ENCODE data around the gene BTN2A1. TPM values are rescaled to one million over a fixed set of nuclear protein-coding genes. Genes with fewer than 3 reads are reported as not detected.

BTN2A1 gene
- total and polyA plus RNA-seq, 2 of the 13 experiments (the other 11 are each of a cell fraction or from before 2014, with no cell fraction given): 16.4 to 30.4 TPM

DNA sequence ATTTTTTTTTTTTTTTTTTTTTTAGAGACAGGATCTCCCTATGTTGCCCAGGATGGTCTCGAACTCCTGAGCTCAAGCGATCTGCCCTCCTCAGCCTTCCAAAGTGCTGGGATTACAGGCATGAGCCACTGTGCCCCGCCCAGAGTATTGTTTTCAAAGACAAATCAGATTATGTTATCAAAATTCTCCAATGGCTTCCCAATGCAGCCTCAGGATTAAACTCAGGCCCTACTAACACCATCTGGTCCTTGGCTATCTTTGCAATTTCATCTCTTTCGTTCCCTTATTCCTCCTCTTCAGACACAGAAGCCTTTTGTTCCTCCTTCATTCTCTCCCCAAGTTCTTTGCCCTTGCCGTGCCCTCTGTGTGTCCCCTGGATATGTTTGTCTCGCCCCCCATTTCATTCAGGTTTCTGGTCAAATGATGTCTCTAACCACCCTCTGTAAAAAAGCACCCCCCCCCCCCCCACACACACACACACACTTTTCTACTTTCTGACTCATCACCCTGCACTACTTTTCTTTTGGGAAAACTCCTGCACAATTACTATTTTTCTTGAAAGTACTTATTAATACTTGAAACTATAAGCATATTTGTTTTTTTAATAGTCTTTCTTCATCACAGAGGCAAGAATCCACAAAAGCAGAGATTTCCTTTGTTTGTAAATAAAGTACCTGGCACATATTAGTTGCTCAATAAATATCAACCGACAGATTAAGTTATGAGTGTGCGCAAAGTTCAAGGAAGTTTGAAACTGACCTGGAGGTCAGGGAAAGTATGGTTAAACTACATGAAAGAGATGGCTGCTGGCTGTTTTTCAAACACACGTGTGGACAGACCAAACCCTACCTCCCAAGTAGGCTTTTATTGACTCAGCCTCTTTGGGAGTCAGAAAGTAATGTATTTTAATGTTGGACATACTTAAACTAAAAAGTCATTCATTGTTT, 59.0 kb downstream of the BTN2A1 start (continued):
- no peak for TF ChIP-seq ELF4 (CRISPR knock-in tag; IDR thresholded peaks at IDR 0.05; ENCODE audit: borderline replicate concordance)
- no peak for TF ChIP-seq U2AF1 (optimal IDR thresholded peaks at IDR 0.05; ENCODE audit: low read depth, low read length)
- TF ChIP-seq, protein P1, sequence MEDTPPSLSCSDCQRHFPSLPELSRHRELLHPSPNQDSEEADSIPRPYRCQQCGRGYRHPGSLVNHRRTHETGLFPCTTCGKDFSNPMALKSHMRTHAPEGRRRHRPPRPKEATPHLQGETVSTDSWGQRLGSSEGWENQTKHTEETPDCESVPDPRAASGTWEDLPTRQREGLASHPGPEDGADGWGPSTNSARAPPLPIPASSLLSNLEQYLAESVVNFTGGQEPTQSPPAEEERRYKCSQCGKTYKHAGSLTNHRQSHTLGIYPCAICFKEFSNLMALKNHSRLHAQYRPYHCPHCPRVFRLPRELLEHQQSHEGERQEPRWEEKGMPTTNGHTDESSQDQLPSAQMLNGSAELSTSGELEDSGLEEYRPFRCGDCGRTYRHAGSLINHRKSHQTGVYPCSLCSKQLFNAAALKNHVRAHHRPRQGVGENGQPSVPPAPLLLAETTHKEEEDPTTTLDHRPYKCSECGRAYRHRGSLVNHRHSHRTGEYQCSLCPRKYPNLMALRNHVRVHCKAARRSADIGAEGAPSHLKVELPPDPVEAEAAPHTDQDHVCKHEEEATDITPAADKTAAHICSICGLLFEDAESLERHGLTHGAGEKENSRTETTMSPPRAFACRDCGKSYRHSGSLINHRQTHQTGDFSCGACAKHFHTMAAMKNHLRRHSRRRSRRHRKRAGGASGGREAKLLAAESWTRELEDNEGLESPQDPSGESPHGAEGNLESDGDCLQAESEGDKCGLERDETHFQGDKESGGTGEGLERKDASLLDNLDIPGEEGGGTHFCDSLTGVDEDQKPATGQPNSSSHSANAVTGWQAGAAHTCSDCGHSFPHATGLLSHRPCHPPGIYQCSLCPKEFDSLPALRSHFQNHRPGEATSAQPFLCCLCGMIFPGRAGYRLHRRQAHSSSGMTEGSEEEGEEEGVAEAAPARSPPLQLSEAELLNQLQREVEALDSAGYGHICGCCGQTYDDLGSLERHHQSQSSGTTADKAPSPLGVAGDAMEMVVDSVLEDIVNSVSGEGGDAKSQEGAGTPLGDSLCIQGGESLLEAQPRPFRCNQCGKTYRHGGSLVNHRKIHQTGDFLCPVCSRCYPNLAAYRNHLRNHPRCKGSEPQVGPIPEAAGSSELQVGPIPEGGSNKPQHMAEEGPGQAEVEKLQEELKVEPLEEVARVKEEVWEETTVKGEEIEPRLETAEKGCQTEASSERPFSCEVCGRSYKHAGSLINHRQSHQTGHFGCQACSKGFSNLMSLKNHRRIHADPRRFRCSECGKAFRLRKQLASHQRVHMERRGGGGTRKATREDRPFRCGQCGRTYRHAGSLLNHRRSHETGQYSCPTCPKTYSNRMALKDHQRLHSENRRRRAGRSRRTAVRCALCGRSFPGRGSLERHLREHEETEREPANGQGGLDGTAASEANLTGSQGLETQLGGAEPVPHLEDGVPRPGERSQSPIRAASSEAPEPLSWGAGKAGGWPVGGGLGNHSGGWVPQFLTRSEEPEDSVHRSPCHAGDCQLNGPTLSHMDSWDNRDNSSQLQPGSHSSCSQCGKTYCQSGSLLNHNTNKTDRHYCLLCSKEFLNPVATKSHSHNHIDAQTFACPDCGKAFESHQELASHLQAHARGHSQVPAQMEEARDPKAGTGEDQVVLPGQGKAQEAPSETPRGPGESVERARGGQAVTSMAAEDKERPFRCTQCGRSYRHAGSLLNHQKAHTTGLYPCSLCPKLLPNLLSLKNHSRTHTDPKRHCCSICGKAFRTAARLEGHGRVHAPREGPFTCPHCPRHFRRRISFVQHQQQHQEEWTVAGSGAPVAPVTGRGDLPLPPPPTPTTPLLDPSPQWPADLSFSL (CRISPR knock-in tag; IDR thresholded peaks at IDR 0.05): no peak
- TF ChIP-seq, protein P2, sequence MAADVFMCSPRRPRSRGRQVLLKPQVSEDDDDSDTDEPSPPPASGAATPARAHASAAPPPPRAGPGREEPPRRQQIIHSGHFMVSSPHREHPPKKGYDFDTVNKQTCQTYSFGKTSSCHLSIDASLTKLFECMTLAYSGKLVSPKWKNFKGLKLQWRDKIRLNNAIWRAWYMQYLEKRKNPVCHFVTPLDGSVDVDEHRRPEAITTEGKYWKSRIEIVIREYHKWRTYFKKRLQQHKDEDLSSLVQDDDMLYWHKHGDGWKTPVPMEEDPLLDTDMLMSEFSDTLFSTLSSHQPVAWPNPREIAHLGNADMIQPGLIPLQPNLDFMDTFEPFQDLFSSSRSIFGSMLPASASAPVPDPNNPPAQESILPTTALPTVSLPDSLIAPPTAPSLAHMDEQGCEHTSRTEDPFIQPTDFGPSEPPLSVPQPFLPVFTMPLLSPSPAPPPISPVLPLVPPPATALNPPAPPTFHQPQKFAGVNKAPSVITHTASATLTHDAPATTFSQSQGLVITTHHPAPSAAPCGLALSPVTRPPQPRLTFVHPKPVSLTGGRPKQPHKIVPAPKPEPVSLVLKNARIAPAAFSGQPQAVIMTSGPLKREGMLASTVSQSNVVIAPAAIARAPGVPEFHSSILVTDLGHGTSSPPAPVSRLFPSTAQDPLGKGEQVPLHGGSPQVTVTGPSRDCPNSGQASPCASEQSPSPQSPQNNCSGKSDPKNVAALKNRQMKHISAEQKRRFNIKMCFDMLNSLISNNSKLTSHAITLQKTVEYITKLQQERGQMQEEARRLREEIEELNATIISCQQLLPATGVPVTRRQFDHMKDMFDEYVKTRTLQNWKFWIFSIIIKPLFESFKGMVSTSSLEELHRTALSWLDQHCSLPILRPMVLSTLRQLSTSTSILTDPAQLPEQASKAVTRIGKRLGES (CRISPR knock-in tag; IDR thresholded peaks at IDR 0.05; ENCODE audit: borderline replicate concordance): no peak
- TF ChIP-seq ZNF570 (CRISPR knock-in tag; IDR thresholded peaks at IDR 0.05; ENCODE audit: borderline replicate concordance): no peak
- no peak for TF ChIP-seq CCDC6 (CRISPR knock-in tag; IDR thresholded peaks at IDR 0.05)
- no peak for TF ChIP-seq KLF15 (CRISPR knock-in tag; IDR thresholded peaks at IDR 0.05; ENCODE audit: borderline replicate concordance)
- no peak for TF ChIP-seq ZNF678 (CRISPR knock-in tag; IDR thresholded peaks at IDR 0.05)
- TF ChIP-seq ARNTL (CRISPR knock-in tag; IDR thresholded peaks at IDR 0.05): peak; percentile 72; the same call in 1 of the 2 replicates
- TF ChIP-seq, protein P3, sequence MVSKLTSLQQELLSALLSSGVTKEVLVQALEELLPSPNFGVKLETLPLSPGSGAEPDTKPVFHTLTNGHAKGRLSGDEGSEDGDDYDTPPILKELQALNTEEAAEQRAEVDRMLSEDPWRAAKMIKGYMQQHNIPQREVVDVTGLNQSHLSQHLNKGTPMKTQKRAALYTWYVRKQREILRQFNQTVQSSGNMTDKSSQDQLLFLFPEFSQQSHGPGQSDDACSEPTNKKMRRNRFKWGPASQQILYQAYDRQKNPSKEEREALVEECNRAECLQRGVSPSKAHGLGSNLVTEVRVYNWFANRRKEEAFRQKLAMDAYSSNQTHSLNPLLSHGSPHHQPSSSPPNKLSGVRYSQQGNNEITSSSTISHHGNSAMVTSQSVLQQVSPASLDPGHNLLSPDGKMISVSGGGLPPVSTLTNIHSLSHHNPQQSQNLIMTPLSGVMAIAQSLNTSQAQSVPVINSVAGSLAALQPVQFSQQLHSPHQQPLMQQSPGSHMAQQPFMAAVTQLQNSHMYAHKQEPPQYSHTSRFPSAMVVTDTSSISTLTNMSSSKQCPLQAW (CRISPR knock-in tag; IDR thresholded peaks at IDR 0.05): no peak
- TF ChIP-seq ZNF550 (CRISPR knock-in tag; IDR thresholded peaks at IDR 0.05; ENCODE audit: borderline replicate concordance): no peak
- TF ChIP-seq JUN (CRISPR knock-in tag; IDR thresholded peaks at IDR 0.05): no peak
- TF ChIP-seq ZNF34 (CRISPR knock-in tag; IDR thresholded peaks at IDR 0.05; ENCODE audit: borderline replicate concordance): no peak
- no peak for TF ChIP-seq ZNF879 (CRISPR knock-in tag; IDR thresholded peaks at IDR 0.05)
- no peak for TF ChIP-seq PRMT3 (CRISPR knock-in tag; IDR thresholded peaks at IDR 0.05; ENCODE audit: borderline replicate concordance, low read depth)
- TF ChIP-seq HIVEP1 (CRISPR knock-in tag; IDR thresholded peaks at IDR 0.05): no peak
- TF ChIP-seq PAWR (CRISPR knock-in tag; IDR thresholded peaks at IDR 0.05; ENCODE audit: borderline replicate concordance): no peak
